Ovary (tissue), 9 donors: ENCODE measurements around the gene RNF125. TPM values are rescaled to one million over a fixed set of nuclear protein-coding genes. Genes with fewer than 3 reads are reported as not detected.
"Not testable (repeated sequence)": the region's sequence is repeated elsewhere in the genome, so short reads cannot be mapped to it uniquely, and the experiment has no call there.

Source experiments
- DNase-seq, 5 donors: peaks; one replicate each; pipeline ENCODE4 v3.0.0-alpha.2; 2019 to 2020
- H3K27ac ChIP-seq, 2 donors: fragments of 200-600 bp; one replicate each; pipeline versions ENCODE4 v1.5.1 to v1.8.0; 2019 to 2022
- H3K27me3 ChIP-seq: fragments of 200-600 bp; one replicate; pipeline ENCODE4 v1.8.0; 2022
- H3K36me3 ChIP-seq: fragments of 200-600 bp; sonication (generic); one replicate; pipeline ENCODE4 v1.5.1; 2019
- H3K4me1 ChIP-seq: one replicate; pipeline ENCODE4 v1.8.1; 2013; ENCODE audit warnings: mild to moderate bottlenecking, moderate library complexity; ENCODE audit not compliant: insufficient read depth
- H3K4me3 ChIP-seq: fragments of 200-600 bp; sonication (generic); one replicate; pipeline ENCODE4 v1.5.1; 2017
- H3K9me3 ChIP-seq, 2 donors: fragments of 200-600 bp in 1 of 2; sonication (generic) in 1 of 2; one replicate each; pipeline versions ENCODE4 v1.5.1 to v1.8.1; 2013 to 2019; ENCODE audit warnings: mild to moderate bottlenecking in 1 of 2, moderate library complexity in 1 of 2
- EP300 ChIP-seq: sonication (generic); formaldehyde crosslinking; IDR thresholded peaks from one replicate; pipeline ENCODE4 v1.6.1; 2017; ENCODE audit warnings: antibody characterized with exemption
- POLR2A ChIP-seq: fragments of 450-650 bp; IDR thresholded peaks from one replicate; pipeline ENCODE4 v1.6.1; 2017; ENCODE audit warnings: antibody characterized with exemption, mild to moderate bottlenecking, moderate library complexity
- WGBS, 3 donors: extraction: QIAGEN DNeasy Blood & Tissue Kit in 1 of 3; methylation state at CpG; one replicate each; pipeline versions ENCODE4 v1.1.5 to v1.1.7; 2013 to 2017; 5-methylcytosine and 5-hydroxymethylcytosine counted together
- intact Hi-C, 4 donors: fragments of 100-400 bp; cut with DNase I; formaldehyde crosslinking; loops; one replicate each; pipeline versions ENCODE4 v1.11.0 to v1.15.1; 2022 to 2023
- polyA plus RNA-seq, 2 donors: library from polyadenylated mRNA; stranded (reverse); fragments of 200-250 nt in 1 of 2; fragments of 350-450 nt in 1 of 2; fragmentation: Illumina TruSeq in 1 of 2; extraction: RNeasy Lipid Tissue Mini Kit (QIAGEN cat#74804) in 1 of 2; gene quantifications; one replicate each; pipeline ENCODE4 v1.2.3, GENCODE V29; 2013 to 2014
- total RNA-seq, 7 donors: library from RNA; depleted of rRNA in 2 of 7; stranded (reverse); fragments of >200 nt in 2 of 7; fragmentation: NEBNext Ultra II Directional in 3 of 7; extraction: Animal tissue kit (Norgen Biotek cat#: 25700) in 3 of 7; gene quantifications; one replicate each; pipeline versions ENCODE4 v1.1.0 to v1.2.4, GENCODE V29; 2016 to 2023
- TF ChIP-seq, protein P1 (sequence below), 3 donors: fragments of 450-650 bp in 2 of 3; fragments of 200-600 bp in 1 of 3; IDR thresholded peaks; one replicate each; pipeline versions ENCODE4 v1.5.1 to v1.8.0; 2016 to 2022; ENCODE audit warnings: antibody characterized with exemption in 3 of 3, mild to moderate bottlenecking in 1 of 3
- donor health status: DM: no; HTN: no; CAD: no; lungs with moderate emphysema.
- donor health status: DM: no; HTN: no; CAD: no.
- donor health status: Bipolar disorder and iron deficiency.
- donor health status: DM: yes; HTN: yes; CAD: no.
- donor health status: DM: no; HTN: no; CAD: no.
- donor health status: DM: yes; HTN: yes; CAD: no.

The RNF125 gene
- total and polyA plus RNA-seq, 9 donors = 0.86 to 9.3 (median 1.9) TPM

DNA sequence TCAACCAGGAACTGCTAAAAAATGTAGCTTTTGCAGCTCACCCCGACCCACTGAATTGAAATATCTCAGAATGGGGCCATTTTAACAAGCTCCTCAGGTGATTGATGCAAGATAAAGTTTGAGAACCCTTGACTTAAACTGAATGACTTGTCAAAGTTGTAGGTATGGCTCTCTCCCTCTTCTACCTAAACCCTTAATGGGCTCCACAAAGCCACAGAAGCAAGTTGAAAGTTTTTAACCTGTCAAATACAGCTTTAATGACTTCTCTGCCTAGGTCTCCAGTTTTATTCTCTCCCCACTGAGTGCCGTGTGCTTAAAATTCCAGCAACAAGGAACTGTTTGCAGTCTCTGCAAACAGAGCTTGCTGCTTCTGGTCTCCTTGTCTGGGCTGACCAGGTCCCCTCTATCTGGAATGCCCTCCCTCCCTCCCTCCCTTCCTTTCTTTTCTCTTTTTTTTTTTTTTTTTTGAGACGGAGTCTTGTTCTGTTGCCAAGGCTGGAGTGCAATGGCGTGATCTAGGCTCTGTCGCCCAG lies 19.7 kb upstream of the RNF125 start:
- Histone ChIP-seq H3K4me3 (no peak overlapping the region), H3K27me3 (no peaks in the 10 kb centered on the region), H3K9me3 (no peaks in the 10 kb centered on the region), H3K4me1 (no peaks in the 10 kb centered on the region), H3K36me3 (no peaks in the 10 kb centered on the region), H3K27ac (no peak overlapping the region)
- 53 to 54% (median 54%) methylated on average over 5 of the region's 5 CpGs for WGBS, 3 donors
- no peak for TF ChIP-seq EP300
- TF ChIP-seq POLR2A = no peak
- TF ChIP-seq, protein P1, sequence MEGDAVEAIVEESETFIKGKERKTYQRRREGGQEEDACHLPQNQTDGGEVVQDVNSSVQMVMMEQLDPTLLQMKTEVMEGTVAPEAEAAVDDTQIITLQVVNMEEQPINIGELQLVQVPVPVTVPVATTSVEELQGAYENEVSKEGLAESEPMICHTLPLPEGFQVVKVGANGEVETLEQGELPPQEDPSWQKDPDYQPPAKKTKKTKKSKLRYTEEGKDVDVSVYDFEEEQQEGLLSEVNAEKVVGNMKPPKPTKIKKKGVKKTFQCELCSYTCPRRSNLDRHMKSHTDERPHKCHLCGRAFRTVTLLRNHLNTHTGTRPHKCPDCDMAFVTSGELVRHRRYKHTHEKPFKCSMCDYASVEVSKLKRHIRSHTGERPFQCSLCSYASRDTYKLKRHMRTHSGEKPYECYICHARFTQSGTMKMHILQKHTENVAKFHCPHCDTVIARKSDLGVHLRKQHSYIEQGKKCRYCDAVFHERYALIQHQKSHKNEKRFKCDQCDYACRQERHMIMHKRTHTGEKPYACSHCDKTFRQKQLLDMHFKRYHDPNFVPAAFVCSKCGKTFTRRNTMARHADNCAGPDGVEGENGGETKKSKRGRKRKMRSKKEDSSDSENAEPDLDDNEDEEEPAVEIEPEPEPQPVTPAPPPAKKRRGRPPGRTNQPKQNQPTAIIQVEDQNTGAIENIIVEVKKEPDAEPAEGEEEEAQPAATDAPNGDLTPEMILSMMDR (IDR thresholded peaks at IDR 0.05) = no peak
- DNase-seq = no peak
- intact Hi-C loops = no loop called here

DNA sequence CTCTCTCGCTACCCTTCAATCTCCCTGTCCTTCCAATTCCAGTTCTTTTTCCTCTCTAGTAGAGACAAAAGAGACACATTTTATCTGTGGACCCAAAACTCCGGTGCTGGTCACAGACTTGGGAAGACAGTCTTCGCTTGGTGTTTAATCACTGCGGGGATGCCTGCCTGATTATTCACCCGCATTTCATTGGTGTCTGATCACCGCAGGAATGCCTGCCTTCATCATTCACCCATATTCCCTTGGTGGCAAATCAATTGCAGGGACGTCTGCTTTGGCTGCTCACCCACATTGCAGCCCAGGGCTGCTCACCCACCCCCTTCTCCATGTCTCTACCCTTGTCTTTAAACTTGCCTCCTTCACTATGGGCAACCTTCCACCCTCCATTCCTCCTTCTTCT lies 17.5 kb upstream of the RNF125 start:
- not testable (repeated sequence) for H3K36me3 ChIP-seq

DNA sequence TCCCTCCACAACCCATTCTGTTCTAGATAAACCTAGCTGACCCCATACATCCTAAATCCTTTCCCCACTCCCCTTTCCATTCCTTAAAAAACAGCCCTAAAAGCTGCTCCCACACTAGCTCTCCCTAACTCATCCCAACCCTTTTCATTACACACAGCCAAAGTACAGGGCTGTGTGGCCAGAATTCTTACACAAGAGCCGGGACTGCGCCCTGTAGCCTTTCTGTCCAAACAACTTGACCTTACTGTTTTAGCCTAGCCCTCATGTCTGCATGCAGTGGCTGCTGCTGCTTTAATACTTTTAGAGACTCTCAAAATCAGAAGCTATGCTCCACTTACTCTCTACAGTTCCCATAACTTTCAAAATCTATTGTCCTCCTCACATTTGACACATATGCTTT lies 14.8 kb upstream of the RNF125 start:
- H3K27me3 ChIP-seq, H3K4me1 ChIP-seq, H3K4me3 ChIP-seq, intact Hi-C loops, DNase-seq, H3K27ac ChIP-seq, H3K9me3 ChIP-seq, H3K36me3 ChIP-seq: not testable (repeated sequence)
- 81 to 85% (median 85%) methylated on average over 2 of the region's 2 CpGs for WGBS, 3 donors

More for the DNA sequence above, 17.5 kb upstream of the RNF125 start:
- WGBS, 3 donors = 86 to 96% (median 87%) methylated on average over 7 of the region's 7 CpGs
- H3K9me3 ChIP-seq, intact Hi-C loops, H3K4me3 ChIP-seq, DNase-seq, H3K27me3 ChIP-seq, H3K27ac ChIP-seq, H3K4me1 ChIP-seq: not testable (repeated sequence)

DNA sequence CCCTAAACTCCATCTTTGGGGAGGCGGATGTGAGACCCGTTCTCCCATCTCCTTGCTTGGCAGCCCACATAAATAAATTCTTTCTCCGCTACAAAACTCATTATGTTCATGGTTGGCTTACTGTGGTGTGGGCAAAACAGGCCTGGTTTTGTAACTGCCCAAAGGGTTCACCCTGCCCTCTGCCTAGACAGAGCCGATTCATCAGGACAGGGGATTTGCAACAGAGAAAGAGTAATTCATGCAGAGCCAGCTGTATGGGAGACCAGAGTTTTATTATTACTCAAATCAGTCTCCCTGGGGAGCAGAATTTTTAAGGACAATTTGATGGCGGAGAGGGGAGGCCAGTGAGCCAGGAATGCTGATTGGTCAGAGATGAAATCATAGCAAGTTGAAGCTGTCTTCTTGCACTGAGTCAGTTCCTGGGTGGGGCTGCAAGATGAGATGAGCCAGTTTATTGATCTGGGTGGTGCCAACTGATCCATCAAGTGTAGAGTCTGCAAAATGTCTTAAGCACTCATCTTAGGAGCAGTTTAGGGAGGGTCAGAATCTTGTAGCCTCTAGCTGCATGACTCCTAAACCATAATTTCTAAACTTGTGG lies 8.4 kb upstream of the RNF125 start:
- TF ChIP-seq, protein P1 (IDR thresholded peaks at IDR 0.05) = no peak
- Histone ChIP-seq H3K4me1 (no peaks in the 10 kb centered on the region), H3K9me3 (no peaks in the 10 kb centered on the region), H3K27me3 (no peaks in the 10 kb centered on the region), H3K4me3 (no peak overlapping the region), H3K27ac (no peak overlapping the region), H3K36me3 (no peaks in the 10 kb centered on the region)
- intact Hi-C loops = no loop called here
- WGBS, 3 donors = 91 to 97% (median 96%) methylated on average over 5 of the region's 5 CpGs
- DNase-seq = no peak

DNA sequence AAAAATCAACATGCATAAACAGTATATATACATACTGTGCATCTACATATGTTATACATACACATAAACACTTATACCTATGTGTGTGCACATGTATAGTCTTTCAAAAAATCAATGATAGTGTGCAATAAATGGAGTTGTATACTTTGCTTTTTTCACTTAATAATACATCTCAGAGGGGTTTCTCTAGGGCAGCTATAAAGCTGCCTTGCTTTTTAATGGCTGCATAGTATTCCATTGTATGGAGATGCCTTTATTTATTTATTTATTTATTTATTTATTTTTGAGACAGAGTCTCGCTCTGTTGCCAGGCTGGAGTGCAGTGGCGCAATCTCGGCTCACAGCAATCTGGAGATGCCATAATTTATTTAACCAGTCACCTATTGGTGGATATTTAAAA lies 7.4 kb upstream of the RNF125 start:
- Histone ChIP-seq H3K4me3 (no peak overlapping the region), H3K36me3 (no peaks in the 10 kb centered on the region), H3K4me1 (no peaks in the 10 kb centered on the region), H3K27me3 (no peaks in the 10 kb centered on the region), H3K27ac (no peak overlapping the region), H3K9me3 (no peaks in the 10 kb centered on the region)
- intact Hi-C loops = no loop called here
- no peak for DNase-seq
- TF ChIP-seq EP300 = no peak
- TF ChIP-seq, protein P1 (IDR thresholded peaks at IDR 0.05) = no peak
- 94 to 98% (median 96%) methylated on average over 3 of the region's 3 CpGs for WGBS, 3 donors
